Measurements from ENCODE around the gene TFR2. TPM values are rescaled to one million over a fixed set of nuclear protein-coding genes. Genes with fewer than 3 reads are reported as not detected.

The TFR2 gene
- total RNA-seq (2021): 5.7 to 7.1 TPM (median 5.8 TPM) in 3 replicates
- percentile 24 among the genes with signal in this experiment for Bru-seq, nascent RNA
- long read RNA-seq, experiment 1, partial matches to known transcripts: 2 of 12 reads
- long read RNA-seq, experiment 1, other reads (novel, unspliced or antisense): 8 of 12 reads
- long read RNA-seq, experiment 2, partial matches to known transcripts: 1 of 9 reads
- long read RNA-seq, experiment 2, other reads (novel, unspliced or antisense): 4 of 9 reads
- long read RNA-seq, experiment 3, partial matches to known transcripts: 0 of 2 reads
- long read RNA-seq, experiment 3, other reads (novel, unspliced or antisense): 1 of 2 reads

GRCh38 chr7:100641463-100641859 lies at the start of gene TFR2:
Gene TFR2 (minus strand): TSS chr7:100641552. CDS start chr7:100641509, 43 bp downstream.
- Mint-ChIP-seq H3K4me1 (peaks cover 11% of the 10 kb centered on the region), H3K4me3 (no peak within 1 kb of the TSS), H3K27ac (no peak within 1 kb of the TSS), H3K9me3 (no peaks in the 10 kb centered on the region), H3K36me3 (no peaks in the 10 kb centered on the region), H3K27me3 (ENCODE audit: low read depth) (peaks cover 3% of the 10 kb centered on the region; the same call in 1 of the 2 replicates)
- ChIA-PET POLR2A (interaction anchor here (0.7 to 0.8 kb wide), 2 partner anchors 35 to 52 kb away, joined by 3 read pairs; no protein-coding TSS in a partner anchor), CTCF (interaction anchor here (0.6 to 2.0 kb wide), 10 partner anchors 9 to 158 kb away, joined by 3 to 42 read pairs (median 5); partner anchors contain the start of genes EPO, FBXO24, GNB2 and MOSPD3)
- ATAC-seq (no peak), DNase-seq (ENCODE audit: low spot score) (no peak)
- TF ChIP-seq ZNF671 (CRISPR knock-in tag; IDR thresholded peaks at IDR 0.05) (no peak), TEAD1 (CRISPR knock-in tag; IDR thresholded peaks at IDR 0.05) (no peak), GABPB1 (CRISPR knock-in tag; IDR thresholded peaks at IDR 0.05) (0 out of 2 replicates have a peak, but pooled peaks have one; percentile 18), KAT7 (CRISPR knock-in tag; IDR thresholded peaks at IDR 0.05; ENCODE audit: borderline replicate concordance) (no peak)

- ChIA-PET CTCF (interaction anchor here (0.6 to 8.5 kb wide), 10 partner anchors 11 to 103 kb away, joined by 3 to 108 read pairs (median 5); partner anchors contain the start of genes FBXO24, LRCH4, MOSPD3 and PCOLCE), POLR2A (interaction anchor here (0.6 to 1.4 kb wide), 2 partner anchors 12 to 16 kb away, joined by 3 to 4 read pairs; no protein-coding TSS in a partner anchor)
- Mint-ChIP-seq H3K4me1 (peaks cover 29% of the 10 kb centered on the region), H3K27me3 (ENCODE audit: low read depth) (no peaks in the 10 kb centered on the region), H3K36me3 (peaks cover 32% of the 10 kb centered on the region), H3K4me3 (no peak overlapping the region), H3K9me3 (no peaks in the 10 kb centered on the region), H3K27ac (peak overlapping the region; percentile 76)
- TF ChIP-seq CBFB (CRISPR knock-in tag; IDR thresholded peaks at IDR 0.05; ENCODE audit: low read depth): no peak
- TF ChIP-seq FOXP1 (CRISPR knock-in tag; IDR thresholded peaks at IDR 0.05; ENCODE audit: borderline replicate concordance): 0 out of 2 replicates have a peak, but pooled peaks have one; percentile 18
- no peak for DNase-seq (ENCODE audit: low spot score)
- no peak for ATAC-seq
Measured at GRCh38 chr7:100689230-100690135, 48.1 kb upstream of the TFR2 start.

DNA sequence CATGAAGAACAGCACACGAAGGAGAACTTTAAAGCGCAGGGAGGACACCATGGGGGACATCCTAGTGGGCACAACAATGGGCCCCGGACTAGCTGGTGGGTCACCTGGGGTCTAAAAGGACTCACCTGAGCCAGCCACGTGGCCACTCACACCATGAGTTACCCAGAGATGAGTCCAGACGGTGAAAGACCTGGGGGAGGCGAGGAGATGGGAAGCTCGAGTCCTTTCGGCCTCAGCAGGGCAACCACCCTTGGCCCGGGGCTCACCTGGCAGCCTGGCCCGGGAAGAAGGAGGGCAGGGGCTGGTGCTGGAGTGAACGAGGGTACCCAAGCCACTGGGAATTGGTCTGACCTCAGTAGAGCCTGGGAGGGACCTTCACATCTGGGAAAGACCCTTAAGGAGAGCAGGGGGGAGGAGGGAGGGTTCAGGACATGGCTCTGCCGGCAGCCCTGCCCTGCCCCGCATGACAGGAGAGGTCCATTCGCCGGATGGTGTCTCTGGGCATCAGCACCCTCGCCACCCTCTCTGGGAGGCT lies 47.0 kb upstream of the TFR2 start:
- CTCF ChIA-PET: interaction anchor here (1.6 kb wide), 1 partner anchor 86 kb away, joined by 6 read pairs; the partner anchor contains the start of gene PCOLCE
- ATAC-seq (no peak), DNase-seq (ENCODE audit: low spot score) (no peak)
- Mint-ChIP-seq H3K36me3 (peaks cover 34% of the 10 kb centered on the region), H3K9me3 (no peaks in the 10 kb centered on the region), H3K27ac (peak overlapping the region; percentile 76), H3K27me3 (ENCODE audit: low read depth) (no peaks in the 10 kb centered on the region), H3K4me3 (no peak overlapping the region), H3K4me1 (peaks cover 29% of the 10 kb centered on the region)
- TF ChIP-seq, protein P1, sequence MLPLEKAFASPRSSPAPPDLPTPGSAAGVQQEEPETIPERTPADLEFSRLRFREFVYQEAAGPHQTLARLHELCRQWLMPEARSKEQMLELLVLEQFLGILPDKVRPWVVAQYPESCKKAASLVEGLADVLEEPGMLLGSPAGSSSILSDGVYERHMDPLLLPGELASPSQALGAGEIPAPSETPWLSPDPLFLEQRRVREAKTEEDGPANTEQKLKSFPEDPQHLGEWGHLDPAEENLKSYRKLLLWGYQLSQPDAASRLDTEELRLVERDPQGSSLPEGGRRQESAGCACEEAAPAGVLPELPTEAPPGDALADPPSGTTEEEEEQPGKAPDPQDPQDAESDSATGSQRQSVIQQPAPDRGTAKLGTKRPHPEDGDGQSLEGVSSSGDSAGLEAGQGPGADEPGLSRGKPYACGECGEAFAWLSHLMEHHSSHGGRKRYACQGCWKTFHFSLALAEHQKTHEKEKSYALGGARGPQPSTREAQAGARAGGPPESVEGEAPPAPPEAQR (CRISPR knock-in tag; IDR thresholded peaks at IDR 0.05): no peak
- TF ChIP-seq NR1H2 (CRISPR knock-in tag; IDR thresholded peaks at IDR 0.05) (no peak), E2F4 (CRISPR knock-in tag; IDR thresholded peaks at IDR 0.05; ENCODE audit: borderline replicate concordance, low read depth) (no peak), ZNF317 (CRISPR knock-in tag; IDR thresholded peaks at IDR 0.05; ENCODE audit: borderline replicate concordance, low read depth) (no peak)
- POLR2A ChIA-PET: interaction anchor here (1.4 kb wide), 1 partner anchor 11 kb away, joined by 4 read pairs; no protein-coding TSS in a partner anchor

DNA sequence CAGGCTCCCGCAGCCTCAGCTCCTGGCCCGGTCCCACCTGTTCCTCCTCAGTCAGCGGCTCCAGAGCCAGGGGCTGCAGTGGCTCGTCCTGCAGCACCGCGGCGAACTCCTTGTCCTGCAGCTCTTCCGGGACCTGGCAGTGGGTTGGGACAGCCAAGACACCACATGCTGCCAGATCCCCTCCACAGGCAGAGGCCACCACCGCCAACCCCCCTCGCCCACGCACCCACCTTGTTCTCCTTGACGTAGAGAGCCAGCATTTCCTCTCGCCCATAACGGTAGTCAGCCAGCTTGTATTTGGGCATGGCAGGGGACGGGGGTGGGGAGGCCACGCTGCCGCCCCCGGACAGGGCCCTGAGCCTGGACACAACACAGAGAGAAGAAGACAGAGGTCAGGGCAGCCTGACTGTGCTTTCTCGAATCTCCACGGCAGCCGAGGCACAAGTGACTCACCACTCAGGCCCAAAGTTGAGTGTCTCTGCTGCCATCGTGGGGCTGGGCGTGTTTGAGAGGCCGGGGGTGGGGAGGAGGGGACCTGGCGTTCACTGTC lies 46.5 kb upstream of the TFR2 start:
- no peak overlapping the region for H3K4me3 Mint-ChIP-seq
- no peaks in the 10 kb centered on the region for H3K27me3 Mint-ChIP-seq (ENCODE audit: low read depth)
- no peak overlapping the region for H3K27ac Mint-ChIP-seq
- H3K36me3 Mint-ChIP-seq: peaks cover 31% of the 10 kb centered on the region
- ATAC-seq (no peak), DNase-seq (ENCODE audit: low spot score) (no peak)
- H3K4me1 Mint-ChIP-seq: peaks cover 25% of the 10 kb centered on the region
- ChIA-PET CTCF (interaction anchor here (0.6 kb wide), 1 partner anchor 58 kb away, joined by 5 read pairs; no protein-coding TSS in a partner anchor), POLR2A (no interaction called here)
- no peaks in the 10 kb centered on the region for H3K9me3 Mint-ChIP-seq
- TF ChIP-seq SP1 (CRISPR knock-in tag; conservative IDR thresholded peaks at IDR 0.05): no peak
- no peak for TF ChIP-seq ZNF671 (CRISPR knock-in tag; IDR thresholded peaks at IDR 0.05)
- no peak for TF ChIP-seq ERG (CRISPR knock-in tag; IDR thresholded peaks at IDR 0.05)
- TF ChIP-seq ZNF423 (CRISPR knock-in tag; IDR thresholded peaks at IDR 0.05): no peak
- TF ChIP-seq FOXP1 (CRISPR knock-in tag; IDR thresholded peaks at IDR 0.05; ENCODE audit: borderline replicate concordance): no peak
- TF ChIP-seq CREB1 (CRISPR knock-in tag; IDR thresholded peaks at IDR 0.05): no peak
- TF ChIP-seq TP53 (CRISPR knock-in tag; IDR thresholded peaks at IDR 0.05): no peak
- TF ChIP-seq SMAD4 (CRISPR knock-in tag; IDR thresholded peaks at IDR 0.05): no peak
- no peak for TF ChIP-seq ETV6 (CRISPR knock-in tag; IDR thresholded peaks at IDR 0.05)
- no peak for TF ChIP-seq NR3C1 (CRISPR knock-in tag; conservative IDR thresholded peaks at IDR 0.05; ENCODE audit: low read depth)
- TF ChIP-seq TCF7 (CRISPR knock-in tag; IDR thresholded peaks at IDR 0.05; ENCODE audit: low read depth): no peak
- TF ChIP-seq ATF1 (CRISPR knock-in tag; IDR thresholded peaks at IDR 0.05): no peak
- TF ChIP-seq NFE2L1 (CRISPR knock-in tag; IDR thresholded peaks at IDR 0.05): no peak
- TF ChIP-seq RORB (CRISPR knock-in tag; IDR thresholded peaks at IDR 0.05): no peak
- TF ChIP-seq ZNF232 (CRISPR knock-in tag; IDR thresholded peaks at IDR 0.05): no peak
- no peak for TF ChIP-seq GABPB1 (CRISPR knock-in tag; IDR thresholded peaks at IDR 0.05)
